GM06990 (cell line): ENCODE data around the gene ARHGEF4.

ENCODE experiments used
- DNase-seq: peaks from one replicate; pipeline ENCODE4 v3.0.0-alpha.2; 2011; ENCODE audit not compliant: insufficient read length; ENCODE audit errors: extremely low read depth
- H3K27me3 ChIP-seq: replicated peaks from 2 replicates; pipeline ENCODE4 v1.6.0; 2011; ENCODE audit warnings: low read length; ENCODE audit not compliant: control insufficient read depth, insufficient read depth
- H3K36me3 ChIP-seq: 2 replicates; pipeline ENCODE4 v1.5.1; 2011; ENCODE audit warnings: low read length; ENCODE audit not compliant: control insufficient read depth, insufficient read depth
- H3K4me3 ChIP-seq: replicated peaks from 2 replicates; pipeline ENCODE4 v1.5.1; 2011; ENCODE audit warnings: low read depth, mild to moderate bottlenecking, control low read depth, low read length
- TF ChIP-seq, protein P1 (sequence below): IDR thresholded peaks from 2 replicates; pipeline ENCODE4 v1.5.1; 2011; ENCODE audit warnings: low read length, control low read depth, mild to moderate bottlenecking, inconsistent platforms; ENCODE audit not compliant: insufficient read depth, poor library complexity, severe bottlenecking

Gene ARHGEF4

GRCh38 chr2:130805613-130806012 is 31.1 kb upstream of the ARHGEF4 start:
- Histone ChIP-seq H3K27me3 (no peaks in the 10 kb centered on the region), H3K36me3 (no peaks in the 10 kb centered on the region), H3K4me3 (no peak overlapping the region)
- TF ChIP-seq, protein P1, sequence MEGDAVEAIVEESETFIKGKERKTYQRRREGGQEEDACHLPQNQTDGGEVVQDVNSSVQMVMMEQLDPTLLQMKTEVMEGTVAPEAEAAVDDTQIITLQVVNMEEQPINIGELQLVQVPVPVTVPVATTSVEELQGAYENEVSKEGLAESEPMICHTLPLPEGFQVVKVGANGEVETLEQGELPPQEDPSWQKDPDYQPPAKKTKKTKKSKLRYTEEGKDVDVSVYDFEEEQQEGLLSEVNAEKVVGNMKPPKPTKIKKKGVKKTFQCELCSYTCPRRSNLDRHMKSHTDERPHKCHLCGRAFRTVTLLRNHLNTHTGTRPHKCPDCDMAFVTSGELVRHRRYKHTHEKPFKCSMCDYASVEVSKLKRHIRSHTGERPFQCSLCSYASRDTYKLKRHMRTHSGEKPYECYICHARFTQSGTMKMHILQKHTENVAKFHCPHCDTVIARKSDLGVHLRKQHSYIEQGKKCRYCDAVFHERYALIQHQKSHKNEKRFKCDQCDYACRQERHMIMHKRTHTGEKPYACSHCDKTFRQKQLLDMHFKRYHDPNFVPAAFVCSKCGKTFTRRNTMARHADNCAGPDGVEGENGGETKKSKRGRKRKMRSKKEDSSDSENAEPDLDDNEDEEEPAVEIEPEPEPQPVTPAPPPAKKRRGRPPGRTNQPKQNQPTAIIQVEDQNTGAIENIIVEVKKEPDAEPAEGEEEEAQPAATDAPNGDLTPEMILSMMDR, result no peak
- no peak for DNase-seq

- no peak for DNase-seq
- TF ChIP-seq, protein P1, result no peak
Measured at GRCh38 chr2:130806370-130806769, 30.3 kb upstream of the ARHGEF4 start.

DNA sequence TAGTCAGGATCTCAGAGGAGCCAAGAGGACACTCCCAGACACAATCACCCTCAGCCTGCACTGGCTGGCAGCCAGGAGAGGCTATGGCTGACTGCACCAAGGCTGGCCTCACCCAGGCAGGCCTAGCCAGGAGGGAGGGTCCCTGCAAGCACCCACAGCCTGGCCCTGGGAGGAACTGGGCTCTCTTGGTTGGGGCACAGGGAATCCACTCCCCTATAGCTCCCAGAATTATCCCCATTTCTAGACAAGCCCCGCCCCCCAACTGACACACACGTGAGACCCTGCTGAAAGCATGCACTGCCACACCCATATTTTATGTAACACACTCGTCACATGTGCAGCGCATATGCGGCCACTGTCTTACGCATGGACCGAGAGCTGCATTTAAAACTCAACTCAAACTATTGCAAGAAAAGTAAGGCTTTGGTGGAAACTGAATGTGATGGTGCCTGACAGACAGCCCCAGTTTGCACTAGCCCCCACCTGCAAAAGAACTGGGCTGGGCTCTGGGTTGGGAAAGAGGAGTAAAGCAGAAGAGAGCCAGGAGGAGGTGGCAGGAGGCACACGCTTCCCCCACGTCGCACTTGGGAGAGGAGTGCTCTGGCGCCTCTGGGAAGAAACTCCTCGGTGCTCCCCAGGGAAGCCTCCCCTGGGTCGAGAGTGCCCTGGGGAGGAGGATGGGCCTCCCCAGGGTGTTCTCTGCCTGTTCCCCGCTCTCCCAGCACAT is 28.9 kb upstream of the ARHGEF4 start:
- TF ChIP-seq, protein P1, result no peak
- no peak overlapping the region for H3K4me3 ChIP-seq
- H3K27me3 ChIP-seq, result no peaks in the 10 kb centered on the region
- no peak for DNase-seq
- no peaks in the 10 kb centered on the region for H3K36me3 ChIP-seq

More at GRCh38 chr2:130806370-130806769, 30.3 kb upstream of the ARHGEF4 start:
- no peak overlapping the region for H3K4me3 ChIP-seq
- no peaks in the 10 kb centered on the region for H3K27me3 ChIP-seq
- no peaks in the 10 kb centered on the region for H3K36me3 ChIP-seq

GRCh38 chr2:130808482-130809268 is 28.0 kb upstream of the ARHGEF4 start:
- Histone ChIP-seq H3K36me3 (no peaks in the 10 kb centered on the region), H3K4me3 (no peak overlapping the region), H3K27me3 (no peaks in the 10 kb centered on the region)
- TF ChIP-seq, protein P1, result no peak
- DNase-seq, result no peak

DNA sequence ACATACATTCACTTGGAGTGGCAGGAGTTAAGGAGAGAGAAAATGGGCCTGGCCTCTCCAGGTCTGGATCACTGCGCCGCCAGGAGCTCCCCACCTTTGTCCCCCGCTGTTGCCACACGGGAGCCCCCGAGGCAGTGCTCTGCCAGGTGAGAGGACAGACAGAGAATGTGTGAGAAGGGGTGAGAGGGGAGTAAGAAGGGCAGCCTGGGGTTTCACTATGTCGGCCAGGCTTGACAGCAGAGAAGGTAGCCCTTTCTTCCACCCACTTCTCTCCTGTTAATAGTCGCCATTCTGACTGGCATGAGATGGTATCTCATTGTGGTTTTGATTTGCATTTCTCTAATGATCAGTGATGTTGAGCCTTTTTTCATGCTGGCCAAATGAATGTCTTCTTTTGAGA is 26.2 kb upstream of the ARHGEF4 start:
- DNase-seq, result no peak
- Histone ChIP-seq H3K27me3 (no peaks in the 10 kb centered on the region), H3K36me3 (no peaks in the 10 kb centered on the region), H3K4me3 (no peak overlapping the region)
- TF ChIP-seq, protein P1, result no peak
